Pancreas (tissue), 10 donors: Measurements from ENCODE around the gene ETNK2. TPM values are rescaled to one million over a fixed set of nuclear protein-coding genes. Genes with fewer than 3 reads are reported as not detected.

Source experiments
- ATAC-seq, 4 donors: fragments of 200-7000 bp; cut with Tn5 transposase; one replicate each; pipeline versions ENCODE4 v1.8.0 to v1.9.1; 2020; ENCODE audit warnings: mild to moderate bottlenecking in 4 of 4, moderate library complexity in 4 of 4
- DNase-seq, 6 donors: peaks; one replicate each; pipeline ENCODE4 v3.0.0-alpha.2; 2020
- FAIRE-seq: peaks from 2 replicates; lab custom pipeline; 2012; peaks lifted over from hg19 to GRCh38; lab: Jason Lieb, UNC
- H3K27ac ChIP-seq, 4 donors: fragments of 200-600 bp; sonication (generic); 1 replicate in 3 of 4; 2 replicates in 1 of 4; pipeline versions ENCODE4 v1.5.0 to v1.8.0; 2020
- H3K27me3 ChIP-seq, 4 donors: fragments of 200-600 bp; one replicate each; pipeline ENCODE4 v1.8.0; 2021
- H3K36me3 ChIP-seq, 3 donors: fragments of 200-600 bp; sonication (generic) in 1 of 3; one replicate each; pipeline versions ENCODE4 v1.5.0 to v1.8.0; 2020 to 2021
- H3K4me1 ChIP-seq, 3 donors: fragments of 200-600 bp; one replicate each; pipeline ENCODE4 v1.8.0; 2021
- H3K4me3 ChIP-seq, 4 donors: fragments of 200-600 bp; sonication (generic) in 2 of 4; one replicate each; pipeline versions ENCODE4 v1.5.0 to v1.8.0; 2020 to 2021
- H3K9me3 ChIP-seq, 4 donors: fragments of 200-600 bp; one replicate each; pipeline ENCODE4 v1.8.0; 2021
- WGBS, 2 donors: extraction: QIAGEN DNeasy Blood & Tissue Kit; methylation state at CpG; one replicate each; pipeline ENCODE4 v1.1.7; 2013; 5-methylcytosine and 5-hydroxymethylcytosine counted together
- intact Hi-C, 3 donors: fragments of 100-400 bp; cut with DNase I; formaldehyde crosslinking; loops; one replicate each; pipeline versions ENCODE4 v1.11.1 to v1.14.2; 2022
- polyA plus RNA-seq, 2 donors: library from polyadenylated mRNA; stranded (reverse); fragments of 200-250 nt; gene quantifications; one replicate each; pipeline ENCODE4 v1.2.3, GENCODE V29; 2013
- total RNA-seq, 6 donors: library from RNA; stranded (reverse); fragmentation: NEBNext Ultra II Directional in 4 of 6; extraction: Animal tissue kit (Norgen Biotek cat#: 25700) in 4 of 6; gene quantifications; one replicate each; pipeline versions ENCODE4 v1.2.1 to v1.2.4, GENCODE V29; 2021 to 2023
- TF ChIP-seq, protein P1 (sequence below), 4 donors: fragments of 200-600 bp; sonication (generic) in 3 of 4; IDR thresholded peaks; one replicate each; pipeline versions ENCODE4 v1.5.0 to v1.8.0; 2021; ENCODE audit warnings: antibody characterized with exemption in 4 of 4
- donor health status: healthy with polysubstance abuse.
- donor health status: DM: no; HTN: no; CAD: no; lungs with moderate emphysema.
- donor health status: DM: no; HTN: no; CAD: no.
- donor health status: control.
- donor health status: control.
- donor health status: Bipolar disorder and iron deficiency.
- donor health status: DM: yes; HTN: yes; CAD: no.
- donor health status: DM: no; HTN: no; CAD: no.
- donor health status: DM: no; HTN: no; CAD: no.
- donor health status: DM: yes; HTN: yes; CAD: no.

Gene ETNK2
- total and polyA plus RNA-seq, 8 donors: 3.8 to 15.5 (median 6.9) TPM

DNA sequence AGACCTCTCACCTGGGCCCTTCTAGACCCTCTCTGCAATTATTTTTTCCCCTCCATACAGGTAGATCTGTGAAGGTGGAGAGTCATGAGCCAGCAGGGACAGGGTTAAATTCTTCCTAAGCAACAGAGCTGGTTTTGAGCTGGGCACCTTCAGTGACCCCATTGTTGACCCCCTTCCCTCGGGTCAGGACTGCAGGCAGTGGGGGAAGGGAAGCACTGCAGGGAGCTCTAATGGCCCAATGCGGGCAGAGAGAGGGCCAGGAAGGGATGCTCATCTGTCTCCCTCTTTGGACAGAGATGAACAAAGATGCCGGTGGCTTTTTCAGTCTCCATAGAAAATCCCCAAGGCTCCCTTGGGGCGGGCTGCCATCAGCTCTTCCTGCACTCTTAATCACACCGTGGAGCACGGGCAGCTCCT is 57.5 kb downstream of the ETNK2 start:
- intact Hi-C loops: no loop called here
- Histone ChIP-seq H3K27ac (peak overlapping the region in 1 of 4 donors; percentile 77), H3K9me3 (no peaks in the 10 kb centered on the region), H3K4me3 (no peak overlapping the region), H3K4me1 (peaks cover 14 to 21% (median 14%) of the 10 kb centered on the region in 3 donors), H3K27me3 (no peaks in the 10 kb centered on the region), H3K36me3 (no peaks in the 10 kb centered on the region)
- ATAC-seq (no peak), FAIRE-seq (no peak), DNase-seq (no peak)
- TF ChIP-seq, protein P1, sequence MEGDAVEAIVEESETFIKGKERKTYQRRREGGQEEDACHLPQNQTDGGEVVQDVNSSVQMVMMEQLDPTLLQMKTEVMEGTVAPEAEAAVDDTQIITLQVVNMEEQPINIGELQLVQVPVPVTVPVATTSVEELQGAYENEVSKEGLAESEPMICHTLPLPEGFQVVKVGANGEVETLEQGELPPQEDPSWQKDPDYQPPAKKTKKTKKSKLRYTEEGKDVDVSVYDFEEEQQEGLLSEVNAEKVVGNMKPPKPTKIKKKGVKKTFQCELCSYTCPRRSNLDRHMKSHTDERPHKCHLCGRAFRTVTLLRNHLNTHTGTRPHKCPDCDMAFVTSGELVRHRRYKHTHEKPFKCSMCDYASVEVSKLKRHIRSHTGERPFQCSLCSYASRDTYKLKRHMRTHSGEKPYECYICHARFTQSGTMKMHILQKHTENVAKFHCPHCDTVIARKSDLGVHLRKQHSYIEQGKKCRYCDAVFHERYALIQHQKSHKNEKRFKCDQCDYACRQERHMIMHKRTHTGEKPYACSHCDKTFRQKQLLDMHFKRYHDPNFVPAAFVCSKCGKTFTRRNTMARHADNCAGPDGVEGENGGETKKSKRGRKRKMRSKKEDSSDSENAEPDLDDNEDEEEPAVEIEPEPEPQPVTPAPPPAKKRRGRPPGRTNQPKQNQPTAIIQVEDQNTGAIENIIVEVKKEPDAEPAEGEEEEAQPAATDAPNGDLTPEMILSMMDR (IDR thresholded peaks at IDR 0.05): no peak
- 58 to 63% methylated on average over 6 of the region's 6 CpGs for WGBS, 2 donors

DNA sequence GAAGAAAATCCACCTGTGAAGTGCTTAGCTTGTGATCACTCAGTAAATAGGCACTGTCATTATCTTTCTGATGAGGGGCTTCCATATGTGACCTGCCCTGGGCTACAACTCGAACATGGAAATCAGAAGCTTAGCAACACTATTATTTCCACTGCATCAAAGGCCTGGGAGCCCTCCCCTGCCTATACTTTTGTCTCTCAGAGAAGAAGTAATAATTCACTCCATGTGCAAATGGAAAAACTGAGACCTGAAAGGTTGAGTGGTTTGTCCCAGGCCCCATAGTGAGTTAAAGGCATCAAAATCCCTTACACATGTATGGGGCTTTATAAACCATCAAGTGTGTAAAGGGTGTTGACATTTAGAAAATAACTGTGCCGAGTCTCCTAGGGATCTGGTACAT is 58.1 kb downstream of the ETNK2 start:
- H3K4me3 ChIP-seq: no peak overlapping the region

DNA sequence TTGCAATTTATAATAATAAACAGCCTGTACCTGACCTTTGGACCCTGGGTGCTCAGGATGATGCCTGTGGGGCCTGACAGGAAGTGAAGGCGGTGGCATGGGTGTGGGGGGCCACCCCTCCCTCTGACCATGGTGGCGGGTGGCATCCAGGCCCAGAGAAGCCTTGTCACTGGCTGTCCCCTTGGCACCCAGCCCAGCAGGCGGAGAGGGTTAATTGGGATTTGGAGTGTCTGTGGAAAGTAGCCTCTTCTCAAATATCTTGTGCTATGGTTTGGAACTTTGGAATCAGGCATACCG is 58.5 kb downstream of the ETNK2 start:
- H3K27me3 ChIP-seq: no peaks in the 10 kb centered on the region
- FAIRE-seq (no peak), DNase-seq (peak in 5 of 6 donors; percentile 60 to 77 (median 71)), ATAC-seq (peak; percentile 84 to 90 (median 88))
- TF ChIP-seq, protein P1 (IDR thresholded peaks at IDR 0.05): no peak
- no peaks in the 10 kb centered on the region for H3K36me3 ChIP-seq
- no peaks in the 10 kb centered on the region for H3K9me3 ChIP-seq
- H3K27ac ChIP-seq: peak overlapping the region; percentile 51 to 79 (median 66)
- peaks cover 14 to 27% (median 14%) of the 10 kb centered on the region in 3 donors for H3K4me1 ChIP-seq
- WGBS, 2 donors: 27 to 30% methylated on average over 4 of the region's 4 CpGs
- H3K4me3 ChIP-seq: no peak overlapping the region
- intact Hi-C loops: no loop called here

More for the DNA sequence above, 58.1 kb downstream of the ETNK2 start:
- FAIRE-seq: no peak
- H3K36me3 ChIP-seq: no peaks in the 10 kb centered on the region
- no peak for DNase-seq
- peak overlapping the region; percentile 51 to 79 (median 66) for H3K27ac ChIP-seq
- peaks cover 14 to 24% (median 14%) of the 10 kb centered on the region in 3 donors for H3K4me1 ChIP-seq
- 69 to 79% methylated on average over 2 of the region's 2 CpGs for WGBS, 2 donors
- H3K9me3 ChIP-seq: no peaks in the 10 kb centered on the region
- no peak for ATAC-seq
- TF ChIP-seq, protein P1 (IDR thresholded peaks at IDR 0.05): no peak
- intact Hi-C loops: no loop called here
- H3K27me3 ChIP-seq: no peaks in the 10 kb centered on the region

DNA sequence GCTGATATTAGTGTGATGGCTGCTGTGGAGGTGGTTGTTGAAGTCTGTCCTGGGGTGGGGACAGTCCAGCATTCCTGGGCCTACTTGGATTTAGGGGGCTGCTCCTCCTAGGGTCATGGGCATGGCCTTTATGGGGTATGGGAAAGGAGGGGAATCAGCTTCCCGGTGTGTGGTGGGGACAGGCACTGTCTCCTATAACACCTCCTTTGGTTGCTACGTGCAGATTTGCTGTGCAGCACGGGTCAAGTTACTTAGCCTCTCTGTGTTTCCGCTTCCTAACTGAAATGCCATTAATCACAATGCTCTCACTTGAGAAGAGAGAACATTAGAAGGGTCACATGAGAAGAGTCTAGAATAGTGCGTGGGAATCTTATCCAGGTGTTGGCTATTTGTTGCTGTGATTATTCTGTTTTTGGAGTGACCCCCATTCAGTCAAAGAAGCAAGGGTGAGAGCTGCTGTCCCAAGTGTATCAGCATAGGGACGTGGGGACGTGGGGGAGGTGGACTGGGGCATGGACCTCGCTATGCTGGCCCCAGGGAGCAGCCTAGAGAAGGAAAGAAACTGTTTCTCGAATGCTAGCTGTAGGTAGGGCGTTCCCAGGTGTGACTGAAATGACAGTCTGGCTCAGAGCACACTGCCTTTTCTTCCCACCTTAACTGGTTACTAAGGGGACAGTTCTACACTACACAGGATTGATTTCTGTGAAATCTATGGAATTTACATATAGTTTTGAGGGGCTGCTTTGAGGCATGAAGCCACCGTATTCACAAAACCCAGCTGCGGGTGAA is 59.0 kb downstream of the ETNK2 start:
- peak overlapping the region; percentile 51 to 79 (median 66) for H3K27ac ChIP-seq
- intact Hi-C loops: no loop called here
- H3K36me3 ChIP-seq: no peaks in the 10 kb centered on the region
- H3K9me3 ChIP-seq: no peaks in the 10 kb centered on the region
- TF ChIP-seq, protein P1 (IDR thresholded peaks at IDR 0.05): no peak
- FAIRE-seq: no peak
- no peak for DNase-seq
- no peaks in the 10 kb centered on the region for H3K27me3 ChIP-seq
- ATAC-seq: peak; percentile 57 to 76 (median 72)
- no peak overlapping the region for H3K4me3 ChIP-seq
- 18 to 24% methylated on average over 12 of the region's 12 CpGs for WGBS, 2 donors
- peaks cover 14 to 33% (median 16%) of the 10 kb centered on the region in 3 donors for H3K4me1 ChIP-seq

DNA sequence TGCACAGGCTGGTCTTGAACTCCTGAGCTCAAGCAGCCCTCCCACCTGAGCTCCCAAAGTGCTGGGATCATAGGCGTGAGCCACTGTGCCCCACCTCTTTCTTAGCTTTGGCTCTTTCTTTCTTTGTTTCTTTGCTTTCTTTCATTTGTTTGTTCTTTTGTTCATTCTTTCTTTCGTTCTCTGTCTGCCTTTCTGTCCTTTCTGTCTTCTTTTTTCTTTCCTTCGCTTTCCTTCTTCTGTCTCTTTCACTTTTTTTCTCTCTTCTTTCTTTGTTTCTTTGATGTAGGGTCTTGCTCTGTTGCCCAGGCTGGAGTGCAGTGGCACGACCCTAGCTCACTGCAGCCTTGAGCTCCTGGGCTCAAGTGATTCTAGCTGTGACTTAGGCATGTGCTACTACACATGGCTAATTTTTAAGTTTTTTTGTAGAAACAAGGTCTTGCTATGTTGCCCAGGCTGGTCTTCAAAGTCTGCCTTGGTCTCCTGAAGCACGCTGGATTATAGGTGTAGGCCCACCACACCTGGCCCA is 60.0 kb downstream of the ETNK2 start:
- ATAC-seq (no peak), FAIRE-seq (no peak), DNase-seq (no peak)
- intact Hi-C loops: no loop called here
- Histone ChIP-seq H3K9me3 (no peaks in the 10 kb centered on the region), H3K4me1 (peaks cover 14 to 41% (median 25%) of the 10 kb centered on the region in 3 donors), H3K36me3 (no peaks in the 10 kb centered on the region), H3K27ac (peak overlapping the region in 1 of 4 donors; percentile 77), H3K4me3 (no peak overlapping the region), H3K27me3 (no peaks in the 10 kb centered on the region)
- WGBS, 2 donors: 88% methylated on average over 5 of the region's 5 CpGs
- TF ChIP-seq, protein P1 (IDR thresholded peaks at IDR 0.05): no peak
